Tibial nerve (tissue), 4 donors: ENCODE results near the gene TAF10.

Experiments used
- EP300 ChIP-seq, 2 donors: sonication (generic); formaldehyde crosslinking; IDR thresholded peaks; one replicate each; pipeline ENCODE4 v1.6.1; 2017; ENCODE audit warnings: antibody characterized with exemption in 2 of 2, mild to moderate bottlenecking in 1 of 2
- POLR2A ChIP-seq, 2 donors: fragments of 450-650 bp; IDR thresholded peaks; one replicate each; pipeline ENCODE4 v1.6.1; 2017; ENCODE audit warnings: antibody characterized with exemption in 2 of 2, mild to moderate bottlenecking in 2 of 2, moderate library complexity in 2 of 2
- TF ChIP-seq, protein P1 (sequence below), 5 experiments: fragments of 200-600 bp in 3 of 5; fragments of 450-650 bp in 2 of 5; sonication (generic) in 3 of 5; IDR thresholded peaks; one replicate each; pipeline ENCODE4 v1.5.1; 2016 to 2019; ENCODE audit warnings: antibody characterized with exemption in 5 of 5, mild to moderate bottlenecking in 3 of 5, moderate library complexity in 2 of 5

- TF ChIP-seq, protein P1, sequence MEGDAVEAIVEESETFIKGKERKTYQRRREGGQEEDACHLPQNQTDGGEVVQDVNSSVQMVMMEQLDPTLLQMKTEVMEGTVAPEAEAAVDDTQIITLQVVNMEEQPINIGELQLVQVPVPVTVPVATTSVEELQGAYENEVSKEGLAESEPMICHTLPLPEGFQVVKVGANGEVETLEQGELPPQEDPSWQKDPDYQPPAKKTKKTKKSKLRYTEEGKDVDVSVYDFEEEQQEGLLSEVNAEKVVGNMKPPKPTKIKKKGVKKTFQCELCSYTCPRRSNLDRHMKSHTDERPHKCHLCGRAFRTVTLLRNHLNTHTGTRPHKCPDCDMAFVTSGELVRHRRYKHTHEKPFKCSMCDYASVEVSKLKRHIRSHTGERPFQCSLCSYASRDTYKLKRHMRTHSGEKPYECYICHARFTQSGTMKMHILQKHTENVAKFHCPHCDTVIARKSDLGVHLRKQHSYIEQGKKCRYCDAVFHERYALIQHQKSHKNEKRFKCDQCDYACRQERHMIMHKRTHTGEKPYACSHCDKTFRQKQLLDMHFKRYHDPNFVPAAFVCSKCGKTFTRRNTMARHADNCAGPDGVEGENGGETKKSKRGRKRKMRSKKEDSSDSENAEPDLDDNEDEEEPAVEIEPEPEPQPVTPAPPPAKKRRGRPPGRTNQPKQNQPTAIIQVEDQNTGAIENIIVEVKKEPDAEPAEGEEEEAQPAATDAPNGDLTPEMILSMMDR (IDR thresholded peaks at IDR 0.05): no peak
- TF ChIP-seq POLR2A (IDR thresholded peaks at IDR 0.05) (no peak), EP300 (IDR thresholded peaks at IDR 0.05) (no peak)
These were observed 40.5 kb downstream of the TAF10 start for GRCh38 chr11:6571434-6572008.
